Activated CD8-positive, alpha-beta T cell treated with anti-CD3 and anti-CD28 coated beads for 36 hours (primary cell): ENCODE data around the gene EPDR1. TPM values are rescaled to one million over a fixed set of nuclear protein-coding genes. Genes with fewer than 3 reads are reported as not detected.

ENCODE experiments used
- ATAC-seq: fragments of 200-7000 bp; cut with Tn5 transposase; one replicate; pipeline ENCODE4 v1.10.0; 2021; ENCODE audit warnings: mild to moderate bottlenecking, moderate library complexity
- CTCF ChIA-PET: fragments of 350-600 bp; sonication (Branson Sonifier 250); formaldehyde crosslinking; loops from one replicate; lab custom pipeline; 2021; ENCODE audit warnings: antibody characterized with exemption; lab: Charles Lee
- POLR2A ChIA-PET: fragments of 350-600 bp; sonication (Branson Sonifier 250); formaldehyde crosslinking; loops from one replicate; lab custom pipeline; 2021; ENCODE audit warnings: antibody characterized with exemption; lab: Charles Lee
- DNase-seq: peaks from one replicate; pipeline ENCODE4 v3.0.0-alpha.2; 2020
- H3K27ac Mint-ChIP-seq: one replicate; pipeline ENCODE4 v1.8.0; 2021; ENCODE audit warnings: mild to moderate bottlenecking, mixed read lengths
- H3K27me3 Mint-ChIP-seq: one replicate; pipeline ENCODE4 v1.8.0; 2021; ENCODE audit warnings: mixed read lengths
- H3K36me3 Mint-ChIP-seq: one replicate; pipeline ENCODE4 v1.8.0; 2021; ENCODE audit warnings: low read depth, mixed read lengths
- H3K4me1 Mint-ChIP-seq: one replicate; pipeline ENCODE4 v1.8.0; 2021; ENCODE audit warnings: low read depth, mixed read lengths
- H3K4me3 Mint-ChIP-seq: one replicate; pipeline ENCODE4 v1.8.0; 2021; ENCODE audit warnings: mild to moderate bottlenecking, moderate library complexity, mixed read lengths
- H3K9me3 Mint-ChIP-seq: one replicate; pipeline ENCODE4 v1.8.0; 2021; ENCODE audit warnings: mixed read lengths
- CTCF ChIP-seq: fragments of 200-600 bp; IDR thresholded peaks from one replicate; pipeline ENCODE4 v1.8.0; 2022; ENCODE audit warnings: antibody characterized with exemption, mild to moderate bottlenecking
- intact Hi-C: fragments of 100-400 bp; cut with micrococcal nuclease; formaldehyde crosslinking; loops from one replicate; pipeline ENCODE4 v1.10.0; 2022
- total RNA-seq, 2 experiments: library from RNA; stranded (reverse); gene quantifications; one replicate each; pipeline ENCODE4 v1.2.3, GENCODE V29; 2021

The EPDR1 gene
- total RNA-seq, 2 experiments from 2014 or later, result 3.4 to 4.7 TPM

- ATAC-seq (no peak), DNase-seq (no peak)
- intact Hi-C loops, result no loop called here
- H3K27me3 Mint-ChIP-seq, result no peaks in the 10 kb centered on the region
- no peak for TF ChIP-seq CTCF
- peaks cover 4% of the 10 kb centered on the region for H3K9me3 Mint-ChIP-seq
- H3K27ac Mint-ChIP-seq, result no peak overlapping the region
- H3K36me3 Mint-ChIP-seq, result no peaks in the 10 kb centered on the region
- H3K4me3 Mint-ChIP-seq, result no peak overlapping the region
- ChIA-PET CTCF (interaction anchor here (0.9 to 2.5 kb wide), 2 partner anchors 13 to 16 kb away, joined by 3 to 10 read pairs; partner anchors contain the start of genes EPDR1 and SFRP4), POLR2A (no interaction called here)
- no peaks in the 10 kb centered on the region for H3K4me1 Mint-ChIP-seq
Observed at GRCh38 chr7:37933018-37933566, 12.7 kb downstream of the EPDR1 start.

GRCh38 chr7:37942934-37943610, 22.6 kb downstream of the EPDR1 start:
- POLR2A ChIA-PET, result no interaction called here
- Mint-ChIP-seq H3K27me3 (no peaks in the 10 kb centered on the region), H3K36me3 (no peaks in the 10 kb centered on the region), H3K9me3 (no peaks in the 10 kb centered on the region), H3K27ac (no peak overlapping the region), H3K4me3 (no peak overlapping the region), H3K4me1 (no peaks in the 10 kb centered on the region)
- CTCF ChIA-PET, result interaction anchor here (0.9 kb wide), 1 partner anchor 26 kb away, joined by 3 read pairs; the partner anchor contains the start of gene SFRP4
- TF ChIP-seq CTCF, result no peak
- ATAC-seq (no peak), DNase-seq (no peak)
- intact Hi-C loops, result no loop called here

- POLR2A ChIA-PET, result no interaction called here
- H3K9me3 Mint-ChIP-seq, result no peaks in the 10 kb centered on the region
- intact Hi-C loops, result no loop called here
- CTCF ChIA-PET, result interaction anchor here (0.9 kb wide), 1 partner anchor 27 kb away, joined by 3 read pairs; the partner anchor contains the start of gene SFRP4
- H3K4me1 Mint-ChIP-seq, result no peaks in the 10 kb centered on the region
- ATAC-seq (no peak), DNase-seq (no peak)
- TF ChIP-seq CTCF, result no peak
- no peak overlapping the region for H3K27ac Mint-ChIP-seq
- no peak overlapping the region for H3K4me3 Mint-ChIP-seq
- no peaks in the 10 kb centered on the region for H3K36me3 Mint-ChIP-seq
- H3K27me3 Mint-ChIP-seq, result no peaks in the 10 kb centered on the region
Observed at GRCh38 chr7:37943905-37944736, 23.7 kb downstream of the EPDR1 start.

GRCh38 chr7:37944737-37945054, 24.3 kb downstream of the EPDR1 start:
- POLR2A ChIA-PET, result no interaction called here
- H3K27me3 Mint-ChIP-seq, result no peaks in the 10 kb centered on the region
- no peaks in the 10 kb centered on the region for H3K9me3 Mint-ChIP-seq
- no peaks in the 10 kb centered on the region for H3K4me1 Mint-ChIP-seq
- TF ChIP-seq CTCF, result no peak
- DNase-seq (no peak), ATAC-seq (no peak)
- CTCF ChIA-PET, result no interaction called here
- no peak overlapping the region for H3K27ac Mint-ChIP-seq
- H3K4me3 Mint-ChIP-seq, result no peak overlapping the region
- H3K36me3 Mint-ChIP-seq, result no peaks in the 10 kb centered on the region
- intact Hi-C loops, result no loop called here

GRCh38 chr7:37945336-37945735, 24.9 kb downstream of the EPDR1 start:
- Mint-ChIP-seq H3K4me3 (no peak overlapping the region), H3K4me1 (no peaks in the 10 kb centered on the region), H3K36me3 (no peaks in the 10 kb centered on the region), H3K27me3 (no peaks in the 10 kb centered on the region), H3K27ac (no peak overlapping the region), H3K9me3 (no peaks in the 10 kb centered on the region)
- ChIA-PET CTCF (no interaction called here), POLR2A (no interaction called here)
- ATAC-seq (no peak), DNase-seq (no peak)
- intact Hi-C loops, result no loop called here
- TF ChIP-seq CTCF, result no peak
